ENCODE measurements around the gene GOLGA6L7.
"Not testable (repeated sequence)": the region's sequence is repeated elsewhere in the genome, so short reads cannot be mapped to it uniquely, and the experiment has no call there.

DNA sequence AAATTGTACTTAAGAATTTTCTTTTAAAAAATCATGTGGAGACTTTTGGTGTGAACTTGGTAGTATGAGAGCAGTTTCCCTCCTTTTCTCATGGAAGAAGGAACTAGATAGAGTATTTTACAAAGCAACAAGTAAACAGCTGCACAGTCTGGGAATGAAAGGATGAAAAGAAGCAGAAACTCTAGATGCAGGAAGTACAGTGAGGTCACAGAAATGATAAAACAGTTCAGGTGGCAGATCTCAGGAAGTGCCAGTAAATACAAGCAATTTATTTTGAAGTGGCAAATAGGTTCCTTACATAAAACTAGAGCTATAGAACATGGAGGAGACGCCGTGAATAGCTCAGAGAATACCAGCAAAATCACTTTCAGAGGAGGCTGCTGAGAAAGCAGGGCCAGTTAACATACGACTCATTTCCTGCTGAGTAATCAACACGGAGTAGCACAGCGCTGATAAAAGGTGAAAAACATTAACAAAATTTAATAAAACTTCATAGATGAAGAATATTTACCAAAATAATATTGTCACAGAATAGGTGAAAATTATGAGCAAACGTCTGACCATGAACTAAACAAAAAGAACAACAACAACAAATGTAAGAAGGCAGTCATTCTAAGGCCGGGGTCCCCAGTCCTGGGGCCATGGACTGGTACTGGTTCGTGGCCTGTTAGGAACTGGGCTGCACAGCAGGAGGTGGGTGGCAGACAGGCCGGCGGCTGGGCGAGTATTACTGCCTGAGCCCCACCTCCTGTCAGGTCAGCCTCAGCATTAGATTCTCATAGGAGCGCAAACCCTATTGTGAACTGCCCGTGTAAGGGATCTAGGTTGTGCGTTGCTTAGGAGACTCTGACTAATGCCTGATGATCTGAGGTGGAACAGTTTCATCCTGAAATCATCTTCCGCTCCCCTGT is 29.2 kb downstream of the GOLGA6L7 start:
- TF ChIP-seq, protein P1, sequence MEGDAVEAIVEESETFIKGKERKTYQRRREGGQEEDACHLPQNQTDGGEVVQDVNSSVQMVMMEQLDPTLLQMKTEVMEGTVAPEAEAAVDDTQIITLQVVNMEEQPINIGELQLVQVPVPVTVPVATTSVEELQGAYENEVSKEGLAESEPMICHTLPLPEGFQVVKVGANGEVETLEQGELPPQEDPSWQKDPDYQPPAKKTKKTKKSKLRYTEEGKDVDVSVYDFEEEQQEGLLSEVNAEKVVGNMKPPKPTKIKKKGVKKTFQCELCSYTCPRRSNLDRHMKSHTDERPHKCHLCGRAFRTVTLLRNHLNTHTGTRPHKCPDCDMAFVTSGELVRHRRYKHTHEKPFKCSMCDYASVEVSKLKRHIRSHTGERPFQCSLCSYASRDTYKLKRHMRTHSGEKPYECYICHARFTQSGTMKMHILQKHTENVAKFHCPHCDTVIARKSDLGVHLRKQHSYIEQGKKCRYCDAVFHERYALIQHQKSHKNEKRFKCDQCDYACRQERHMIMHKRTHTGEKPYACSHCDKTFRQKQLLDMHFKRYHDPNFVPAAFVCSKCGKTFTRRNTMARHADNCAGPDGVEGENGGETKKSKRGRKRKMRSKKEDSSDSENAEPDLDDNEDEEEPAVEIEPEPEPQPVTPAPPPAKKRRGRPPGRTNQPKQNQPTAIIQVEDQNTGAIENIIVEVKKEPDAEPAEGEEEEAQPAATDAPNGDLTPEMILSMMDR (IDR thresholded peaks at IDR 0.05), result not testable (repeated sequence)
- not testable (repeated sequence) for TF ChIP-seq EZH2 (IDR thresholded peaks at IDR 0.05; ENCODE audit: borderline replicate concordance, insufficient read depth, low read depth, low read length, poor library complexity, severe bottlenecking)

All from B cell (primary cell).